H1 (cell line): ENCODE measurements around the gene RAPGEF6. TPM values are rescaled to one million over a fixed set of nuclear protein-coding genes. Genes with fewer than 3 reads are reported as not detected.

Source experiments
- CTCF ChIA-PET: fragments of 300-600 bp; sonication (Branson Sonifier 250); formaldehyde crosslinking; loops from one replicate; lab custom pipeline; 2021; ENCODE audit not compliant: partially characterized antibody; lab: Charles Lee
- POLR2A ChIA-PET: fragments of 300-600 bp; sonication (Branson Sonifier 250); formaldehyde crosslinking; loops from one replicate; lab custom pipeline; 2021; ENCODE audit warnings: inconsistent platforms; ENCODE audit not compliant: partially characterized antibody; lab: Charles Lee
- DNase-seq, 2 experiments: peaks; one replicate each; pipeline versions ENCODE4 v3.0.0 to v3.0.0-alpha.2; 2010 to 2022; ENCODE audit warnings: low spot score in 2 of 2, low read depth in 1 of 2, mixed read lengths in 1 of 2
- FAIRE-seq: peaks from 2 replicates; lab custom pipeline; 2011; peaks lifted over from hg19 to GRCh38; lab: Jason Lieb, UNC
- H2AFZ ChIP-seq: 2 replicates; pipeline ENCODE4 v1.8.1; 2012; ENCODE audit warnings: low read length, inconsistent platforms
- H2AK5ac ChIP-seq: 2 replicates; pipeline ENCODE4 v1.6.1; 2013; ENCODE audit warnings: low read depth, low read length
- H2BK120ac ChIP-seq: replicated peaks from 2 replicates; pipeline ENCODE3; 2013; ENCODE audit warnings: low read depth, low read length, inconsistent platforms
- H2BK12ac ChIP-seq: 2 replicates; pipeline ENCODE4 v1.6.1; 2013; ENCODE audit warnings: low read depth, low read length
- H2BK15ac ChIP-seq: 2 replicates; pipeline ENCODE4 v1.6.1; 2013; ENCODE audit warnings: low read length
- H2BK20ac ChIP-seq: 2 replicates; pipeline ENCODE4 v1.6.1; 2013; ENCODE audit warnings: low read length
- H2BK5ac ChIP-seq: 2 replicates; pipeline ENCODE4 v1.6.1; 2013; ENCODE audit warnings: low read depth, low read length
- H3K14ac ChIP-seq: 2 replicates; pipeline ENCODE4 v1.6.1; 2013; ENCODE audit warnings: inconsistent platforms; ENCODE audit not compliant: insufficient read length
- H3K18ac ChIP-seq: 2 replicates; pipeline ENCODE4 v1.6.1; 2013; ENCODE audit warnings: low read length; ENCODE audit errors: extremely low read depth
- H3K23ac ChIP-seq: 2 replicates; pipeline ENCODE4 v1.6.1; 2013; ENCODE audit warnings: inconsistent platforms; ENCODE audit not compliant: insufficient read length
- H3K23me2 ChIP-seq: 2 replicates; pipeline ENCODE4 v1.6.1; 2013; ENCODE audit warnings: low read depth, low read length
- H3K27ac ChIP-seq: 2 replicates; pipeline ENCODE4 v1.6.1; 2011; ENCODE audit warnings: low read depth, low read length, inconsistent platforms
- H3K27me3 ChIP-seq, 4 experiments: replicated peaks in 1 of 4; 1 replicate in 1 of 4; 2 replicates in 3 of 4; pipeline versions ENCODE4 v1.6.1 to v1.8.1; 2011 to 2013; ENCODE audit warnings: low read length in 3 of 4, mild to moderate bottlenecking in 3 of 4, inconsistent platforms in 2 of 4, mixed read lengths in 2 of 4, moderate library complexity in 1 of 4; ENCODE audit not compliant: control insufficient read depth in 3 of 4, insufficient read depth in 3 of 4; ENCODE audit errors: extremely low read depth in 1 of 4
- H3K36me3 ChIP-seq, 4 experiments: 2 replicates each; pipeline versions ENCODE4 v1.6.1 to v1.8.1; 2011 to 2013; ENCODE audit warnings: mild to moderate bottlenecking in 4 of 4, low read length in 3 of 4, moderate library complexity in 2 of 4, control low read depth in 1 of 4, inconsistent platforms in 1 of 4; ENCODE audit not compliant: insufficient read depth in 4 of 4, control insufficient read depth in 2 of 4
- H3K4ac ChIP-seq: replicated peaks from 2 replicates; pipeline ENCODE3; 2013; ENCODE audit warnings: low read length, low read depth, mixed read lengths, inconsistent platforms; ENCODE audit not compliant: insufficient read length
- H3K4me1 ChIP-seq, 4 experiments: replicated peaks in 1 of 4; 1 replicate in 1 of 4; 2 replicates in 3 of 4; pipeline versions ENCODE4 v1.6.1 to v1.8.1; 2011 to 2013; ENCODE audit warnings: low read length in 3 of 4, inconsistent platforms in 2 of 4, mixed read lengths in 1 of 4; ENCODE audit not compliant: insufficient read depth in 4 of 4, control insufficient read depth in 3 of 4
- H3K4me2 ChIP-seq, 2 experiments: 2 replicates each; pipeline versions ENCODE4 v1.6.1 to v1.8.1; 2011 to 2013; ENCODE audit warnings: low read depth in 2 of 2, low read length in 2 of 2, control low read depth in 1 of 2, inconsistent platforms in 1 of 2, mild to moderate bottlenecking in 1 of 2; ENCODE audit not compliant: insufficient read depth in 1 of 2
- H3K4me3 ChIP-seq, 4 experiments: fragments of 200-600, 300-600 bp in 1 of 4; sonication (generic), shearing (Covaris generic), sonication (Bioruptor Twin) in 1 of 4; 2 replicates each; pipeline versions ENCODE4 v1.5.1 to v1.8.1; 2011 to 2016; ENCODE audit warnings: low read length in 4 of 4, low read depth in 3 of 4, control low read depth in 2 of 4, inconsistent platforms in 2 of 4, mild to moderate bottlenecking in 2 of 4, mixed read lengths in 1 of 4, moderate library complexity in 1 of 4; ENCODE audit not compliant: insufficient read depth in 2 of 4; ENCODE audit errors: extremely low read depth in 1 of 4
- H3K56ac ChIP-seq: replicated peaks from 2 replicates; pipeline ENCODE3; 2013; ENCODE audit warnings: low read depth, mild to moderate bottlenecking, mixed read lengths, low read length, inconsistent platforms; ENCODE audit not compliant: insufficient read length
- H3K79me1 ChIP-seq: 2 replicates; pipeline ENCODE4 v1.6.1; 2013; ENCODE audit warnings: low read depth, low read length, control low read depth
- H3K79me2 ChIP-seq, 2 experiments: 2 replicates each; pipeline versions ENCODE4 v1.6.1 to v1.8.1; 2012 to 2013; ENCODE audit warnings: low read length in 2 of 2, mild to moderate bottlenecking in 2 of 2, inconsistent platforms in 1 of 2; ENCODE audit not compliant: insufficient read depth in 2 of 2, control insufficient read depth in 1 of 2
- H3K9ac ChIP-seq, 4 experiments: replicated peaks in 1 of 4; 1 replicate in 1 of 4; 2 replicates in 3 of 4; pipeline versions ENCODE4 v1.6.1 to v1.8.1; 2011 to 2013; ENCODE audit warnings: low read depth in 3 of 4, low read length in 3 of 4, control low read depth in 2 of 4, mild to moderate bottlenecking in 2 of 4, moderate library complexity in 2 of 4, inconsistent platforms in 1 of 4; ENCODE audit errors: extremely low read depth in 1 of 4
- H3K9me3 ChIP-seq, 2 experiments: 2 replicates each; pipeline versions ENCODE4 v1.6.1 to v1.8.1; 2012 to 2013; ENCODE audit warnings: mild to moderate bottlenecking in 2 of 2, moderate library complexity in 2 of 2, control low read depth in 1 of 2, inconsistent platforms in 1 of 2, low read depth in 1 of 2, low read length in 1 of 2, mixed read lengths in 1 of 2; ENCODE audit not compliant: insufficient read depth in 2 of 2
- H4K20me1 ChIP-seq, 2 experiments: replicated peaks in 1 of 2; 2 replicates each; pipeline versions ENCODE3 to v1.8.1; 2011 to 2013; ENCODE audit warnings: inconsistent platforms in 2 of 2, low read length in 2 of 2, mild to moderate bottlenecking in 1 of 2; ENCODE audit not compliant: insufficient read depth in 2 of 2, control insufficient read depth in 1 of 2
- H4K5ac ChIP-seq: 2 replicates; pipeline ENCODE4 v1.6.1; 2013; ENCODE audit warnings: low read length, low read depth, mixed read lengths, inconsistent platforms; ENCODE audit not compliant: insufficient read length
- H4K8ac ChIP-seq: 2 replicates; pipeline ENCODE4 v1.8.0; 2013; ENCODE audit warnings: mild to moderate bottlenecking, moderate library complexity, low read length, inconsistent platforms; ENCODE audit not compliant: insufficient read depth; ENCODE audit errors: extremely low read depth
- H4K91ac ChIP-seq: replicated peaks from 2 replicates; pipeline ENCODE3; 2013; ENCODE audit warnings: low read length, mixed read lengths, inconsistent platforms; ENCODE audit not compliant: insufficient read length
- CREB1 ChIP-seq: IDR thresholded peaks from 2 replicates; pipeline ENCODE4 v1.6.1; 2012; ENCODE audit warnings: inconsistent platforms
- EP300 ChIP-seq, 2 experiments: IDR thresholded peaks; 1 replicate in 1 of 2; 2 replicates in 1 of 2; pipeline ENCODE4 v1.6.1; 2011 to 2012; ENCODE audit warnings: low read depth in 2 of 2, low read length in 2 of 2, mild to moderate bottlenecking in 2 of 2, borderline replicate concordance in 1 of 2, inconsistent platforms in 1 of 2, moderate library complexity in 1 of 2
- EZH2 ChIP-seq: fragments of 200-600 bp; sonication (generic); IDR thresholded peaks from 2 replicates; pipeline ENCODE4 v1.7.1; 2012; ENCODE audit warnings: low read depth, mild to moderate bottlenecking, moderate library complexity, low read length, inconsistent platforms; ENCODE audit not compliant: severe bottlenecking
- FOSL1 ChIP-seq: IDR thresholded peaks from 2 replicates; pipeline ENCODE4 v1.6.1; 2011; ENCODE audit warnings: mild to moderate bottlenecking, low read depth, low read length, moderate library complexity; ENCODE audit not compliant: insufficient read depth
- GABPA ChIP-seq: IDR thresholded peaks from 2 replicates; pipeline ENCODE4 v1.6.1; 2011; ENCODE audit warnings: mild to moderate bottlenecking, low read length, moderate library complexity, borderline replicate concordance; ENCODE audit not compliant: insufficient read depth
- JUN ChIP-seq: IDR thresholded peaks from 2 replicates; pipeline ENCODE4 v1.6.1; 2011; ENCODE audit warnings: low read depth, mild to moderate bottlenecking, improper control_type of control experiment, low read length
- JUND ChIP-seq: IDR thresholded peaks from 2 replicates; pipeline ENCODE4 v1.6.1; 2011; ENCODE audit warnings: mild to moderate bottlenecking, improper control_type of control experiment, low read length
- KDM4A ChIP-seq: IDR thresholded peaks from one replicate; pipeline ENCODE4 v1.7.1; 2012; ENCODE audit warnings: low read depth, mild to moderate bottlenecking, moderate library complexity, low read length, inconsistent platforms; ENCODE audit not compliant: severe bottlenecking
- NANOG ChIP-seq: IDR thresholded peaks from 2 replicates; pipeline ENCODE4 v1.6.1; 2011; ENCODE audit warnings: low read length, low read depth, mild to moderate bottlenecking, inconsistent platforms; ENCODE audit not compliant: insufficient read depth, poor library complexity, severe bottlenecking
- POLR2AphosphoS5 ChIP-seq: IDR thresholded peaks from 2 replicates; pipeline ENCODE4 v1.6.1; 2011; ENCODE audit warnings: low read depth, low read length
- RXRA ChIP-seq: IDR thresholded peaks from 2 replicates; pipeline ENCODE4 v1.6.1; 2011; ENCODE audit warnings: low read depth, mild to moderate bottlenecking, low read length, moderate library complexity; ENCODE audit not compliant: insufficient read depth
- SP1 ChIP-seq: IDR thresholded peaks from 2 replicates; pipeline ENCODE4 v1.6.1; 2011; ENCODE audit warnings: low read depth, low read length
- SP2 ChIP-seq: IDR thresholded peaks from 2 replicates; pipeline ENCODE4 v1.6.1; 2012; ENCODE audit warnings: mild to moderate bottlenecking, low read length, inconsistent platforms
- TEAD4 ChIP-seq: IDR thresholded peaks from 2 replicates; pipeline ENCODE4 v1.6.1; 2012; ENCODE audit warnings: low read depth, low read length, inconsistent platforms, mixed read lengths
- WGBS, 2 experiments: shearing (Covaris generic) in 1 of 2; methylation state at CpG; one replicate each; pipeline versions ENCODE4 v1.1.6 to v1.1.7; 2013 to 2015; ENCODE audit warnings: low lambda C conversion rate in 2 of 2, mixed read lengths in 2 of 2, inconsistent platforms in 1 of 2, low coverage in 1 of 2, missing lambda C conversion rate in 1 of 2; ENCODE audit not compliant: insufficient replicate concordance in 2 of 2, insufficient coverage in 1 of 2, insufficient read length in 1 of 2; ENCODE audit errors: extremely low coverage in 1 of 2, missing lambda C conversion rate in 1 of 2; 5-methylcytosine and 5-hydroxymethylcytosine counted together
- polyA plus RNA-seq, 7 experiments: library from polyadenylated mRNA; depleted of rRNA in 3 of 7; stranded (reverse) in 5 of 7; unstranded in 2 of 7; fragments of >200 nt in 5 of 7; fragments of 200-250 nt in 2 of 7; gene quantifications; 1 replicate in 5 of 7; 2 replicates in 1 of 7; 4 replicates in 1 of 7; pipeline versions ENCODE4 v1.2.1 to v1.2.3, GENCODE V29; 2011 to 2013; ENCODE audit warnings: missing spikeins in 2 of 7, mixed read lengths in 2 of 7
- total RNA-seq: library from RNA; stranded (reverse); fragmentation: NEBNext Ultra II Directional; extraction: Animal tissue kit (Norgen Biotek cat#: 25700); gene quantifications from 2 replicates; pipeline ENCODE4 v1.2.1, GENCODE V29; 2021

Gene RAPGEF6
- total and polyA plus RNA-seq, 2 of the 8 experiments (the other 6 are each of a cell fraction or from before 2014, with no cell fraction given) = 4.8 to 20.0 TPM

DNA sequence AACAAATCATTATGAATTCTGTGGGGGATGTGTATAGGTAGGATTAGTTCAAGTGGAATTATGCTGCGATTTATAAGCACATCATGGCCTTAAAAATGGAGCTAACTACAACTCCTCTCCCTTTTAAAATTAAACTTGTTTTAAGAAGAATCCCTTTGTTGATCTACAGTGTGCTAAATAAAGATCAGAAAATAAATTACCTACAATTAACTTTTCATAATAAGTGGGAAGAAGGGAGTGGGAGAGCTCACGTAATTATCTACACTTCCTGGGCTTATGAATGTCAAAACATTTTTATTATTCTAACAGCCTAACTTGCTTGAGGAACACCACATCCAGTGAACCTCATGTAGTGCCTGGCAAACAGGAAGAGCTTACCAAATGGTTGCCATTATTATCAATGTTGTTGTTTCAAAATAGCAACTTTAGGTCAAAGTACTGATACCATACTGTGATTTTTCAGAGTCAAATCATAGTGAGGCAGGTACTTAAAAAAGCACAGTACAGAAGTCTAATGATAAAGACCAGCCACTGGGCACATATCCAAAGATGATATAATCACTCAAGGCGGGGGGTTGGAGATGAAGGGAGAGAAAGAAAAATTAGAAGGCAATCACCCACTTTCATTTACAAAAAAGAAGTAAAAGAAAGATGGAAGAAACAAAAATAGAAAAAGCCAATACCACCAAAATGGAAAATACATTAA, 174.0 kb downstream of the RAPGEF6 start:
- Histone ChIP-seq H3K4me3 (no peak overlapping the region), H2BK12ac (no peak overlapping the region), H3K79me1 (no peaks in the 10 kb centered on the region), H3K4me2 (no peak overlapping the region), H4K5ac (no peak overlapping the region), H3K56ac (no peak overlapping the region), H3K9ac (no peak overlapping the region), H2BK15ac (no peak overlapping the region), H3K4ac (no peak overlapping the region), H4K20me1 (no peaks in the 10 kb centered on the region), H2BK120ac (no peak overlapping the region), H3K23me2 (no peaks in the 10 kb centered on the region), H3K18ac (no peak overlapping the region), H2AK5ac (no peak overlapping the region), H3K79me2 (no peaks in the 10 kb centered on the region), H3K27me3 (no peaks in the 10 kb centered on the region), H3K9me3 (no peaks in the 10 kb centered on the region), H3K4me1 (no peaks in the 10 kb centered on the region), H2BK5ac (no peak overlapping the region), H3K27ac (no peak overlapping the region), H2BK20ac (no peak overlapping the region), H3K36me3 (peaks cover 0 to 7% (median 3%) of the 10 kb centered on the region in 4 experiments; a peak in 3 of 8 replicates), H4K91ac (no peak overlapping the region), H3K23ac (no peak overlapping the region), H3K14ac (no peak overlapping the region), H2AFZ (no peak overlapping the region), H4K8ac (no peak overlapping the region)
- DNase-seq (no peak), FAIRE-seq (no peak)
- ChIA-PET CTCF (no interaction called here), POLR2A (no interaction called here)
- WGBS, 2 experiments = 86% methylated on average over 3 of the region's 3 CpGs; no CpG with 5 or more reads in 1 of the 2 experiments
- TF ChIP-seq EZH2 = no peak
- no peak for TF ChIP-seq JUN
- no peak for TF ChIP-seq FOSL1
- no peak for TF ChIP-seq POLR2AphosphoS5
- TF ChIP-seq SP1 = no peak
- TF ChIP-seq JUND = no peak
- no peak for TF ChIP-seq KDM4A
- TF ChIP-seq CREB1 = no peak
- TF ChIP-seq NANOG = no peak
- TF ChIP-seq RXRA = no peak
- no peak for TF ChIP-seq SP2
- no peak for TF ChIP-seq GABPA
- no peak for TF ChIP-seq TEAD4
- no peak for TF ChIP-seq EP300 (IDR thresholded peaks at IDR 0.05; ENCODE audit: borderline replicate concordance in 1 of 2, low read depth in 2 of 2, low read length in 2 of 2)
